ENCODE results near the gene CFH.
"Not testable (repeated sequence)": the region's sequence is repeated elsewhere in the genome, so short reads cannot be mapped to it uniquely, and the experiment has no call there.

CFH gene

DNA sequence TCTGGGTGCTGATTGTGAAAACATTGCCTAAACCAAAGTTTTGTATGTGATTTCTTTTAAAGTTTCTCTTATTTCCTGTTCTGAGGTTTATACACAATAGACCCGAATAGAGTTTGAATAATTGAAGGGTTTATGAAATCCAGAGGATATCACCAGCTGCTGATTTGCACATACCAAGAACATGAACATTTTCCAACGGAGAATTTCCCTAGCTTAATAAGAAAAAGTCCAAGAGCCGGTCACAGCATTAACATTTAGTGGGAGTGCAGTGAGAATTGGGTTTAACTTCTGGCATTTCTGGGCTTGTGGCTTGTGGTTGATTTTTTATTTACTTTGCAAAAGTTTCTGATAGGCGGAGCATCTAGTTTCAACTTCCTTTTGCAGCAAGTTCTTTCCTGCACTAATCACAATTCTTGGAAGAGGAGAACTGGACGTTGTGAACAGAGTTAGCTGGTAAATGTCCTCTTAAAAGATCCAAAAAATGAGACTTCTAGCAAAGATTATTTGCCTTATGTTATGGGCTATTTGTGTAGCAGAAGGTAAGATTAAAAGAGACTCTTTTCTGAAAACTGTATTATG lies at the start of gene CFH:
Gene CFH, plus strand, starts transcription at position 407 of the 579 bp plus-strand sequence. Its CDS starts 75 bp downstream, at position 482.
- no peak for DNase-seq (ENCODE audit: low read depth in 3 of 3)

DNA sequence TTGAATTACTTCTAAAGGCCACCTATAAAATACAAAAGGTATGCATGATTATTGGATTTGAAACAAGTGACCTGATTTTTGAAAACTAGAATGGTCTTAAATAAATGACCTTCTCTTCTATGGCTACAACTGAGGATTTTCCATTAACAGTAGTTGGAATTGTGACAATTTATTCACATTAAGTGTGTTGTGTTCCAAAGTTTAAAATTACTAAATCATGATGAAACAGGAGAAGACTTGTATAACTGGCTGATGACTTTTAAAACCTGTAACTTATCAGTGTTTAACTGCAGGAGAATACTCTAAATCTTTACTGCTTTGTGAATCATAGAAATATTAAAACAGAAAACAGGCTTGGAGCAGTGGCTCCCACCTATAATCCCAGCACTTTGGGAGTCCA lies 48.2 kb upstream of the CFH start:
- no peak for DNase-seq (ENCODE audit: low read depth in 3 of 3)

DNA sequence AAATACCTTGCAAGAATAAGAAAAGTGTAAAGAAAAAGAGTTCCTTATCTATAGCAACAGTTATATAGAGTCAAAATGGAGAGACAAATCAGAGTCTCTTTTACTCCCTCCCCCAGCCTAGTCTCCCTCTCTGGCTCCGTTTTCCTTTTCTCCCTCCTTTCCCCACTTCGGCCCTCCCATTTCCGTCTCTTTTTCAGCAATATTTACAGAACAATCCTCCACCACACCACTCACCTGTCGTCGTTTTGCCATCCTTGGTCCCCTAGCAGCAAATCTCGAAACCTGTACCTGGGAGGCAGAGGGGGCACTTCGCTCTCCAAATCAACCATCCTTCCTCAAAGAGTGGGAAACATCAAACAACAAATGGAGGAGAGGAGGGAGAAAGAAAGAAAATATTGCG lies 43.9 kb upstream of the CFH start:
- DNase-seq (ENCODE audit: low read depth in 3 of 3): no peak

DNA sequence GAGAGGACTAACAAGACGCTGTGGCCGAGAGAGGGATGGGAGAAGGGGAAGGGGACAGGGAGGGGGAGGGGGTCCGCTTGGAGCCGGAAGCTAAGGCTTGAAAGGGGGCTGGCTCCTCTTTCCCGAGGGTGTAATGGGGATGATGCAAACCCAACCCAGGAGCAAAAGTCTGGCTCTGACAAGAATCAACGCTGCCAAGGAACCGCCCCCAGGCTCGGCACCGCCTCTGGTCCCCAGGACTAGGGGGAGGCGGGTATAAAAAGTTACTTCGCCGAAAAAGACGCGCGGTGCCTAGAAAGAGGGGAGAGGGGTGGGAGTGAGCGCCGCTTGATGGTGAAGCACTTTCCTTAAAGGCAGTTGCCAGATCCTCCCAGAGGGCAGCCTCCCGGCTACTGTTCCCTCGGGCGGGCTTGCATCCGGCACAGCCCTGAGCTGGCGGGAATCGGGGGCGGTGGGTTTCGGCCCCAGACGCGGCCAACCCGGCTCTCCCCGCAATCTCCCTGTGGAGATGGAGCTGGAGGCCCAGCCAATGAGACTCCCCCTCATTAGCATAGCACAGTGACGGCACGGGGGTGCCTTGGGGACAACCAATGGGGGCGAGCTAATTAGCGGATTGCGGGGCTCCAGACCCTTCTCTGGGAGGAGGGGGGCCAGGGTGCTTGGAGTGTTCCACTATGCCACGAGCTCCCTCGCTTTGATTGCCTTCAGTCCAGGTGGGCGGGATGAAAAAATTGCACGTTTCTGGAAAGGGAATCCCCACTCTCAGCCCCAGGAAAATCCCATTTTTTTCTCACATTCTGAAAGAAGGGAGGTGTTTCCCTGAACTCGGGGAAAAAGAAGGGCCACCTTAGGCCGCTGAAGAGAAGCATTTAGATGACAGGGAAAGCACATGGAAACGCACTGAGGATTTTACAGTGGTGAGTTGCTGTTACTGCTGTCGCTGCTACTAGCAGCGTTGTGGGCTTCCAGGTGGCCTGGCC lies 43.2 kb upstream of the CFH start, which contains the start of gene KCNT2:
Gene KCNT2, minus strand, starts transcription at position 51 of the 980 bp plus-strand sequence. CDS start 131 bp downstream, outside the sequence.
- DNase-seq (ENCODE audit: low read depth in 3 of 3): peak in 1 of 3 donors; percentile 0

DNA sequence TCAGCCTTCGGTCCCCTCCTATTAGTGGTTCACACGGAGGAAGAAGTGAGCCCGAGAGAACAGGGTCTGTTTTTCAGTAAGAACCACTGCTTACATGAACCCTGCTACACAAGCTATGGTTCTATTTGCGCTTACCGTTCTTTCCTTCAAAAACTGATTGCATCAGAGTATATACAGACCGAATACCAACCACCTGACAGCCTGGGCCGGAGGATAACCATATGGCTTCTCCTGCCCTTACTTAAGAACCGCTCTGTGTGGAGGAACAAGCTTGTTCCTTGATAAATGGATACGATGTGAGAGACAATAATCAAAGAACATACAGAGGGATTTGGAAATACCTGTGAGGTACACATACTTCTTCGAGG lies 42.5 kb upstream of the CFH start:
- no peak for DNase-seq (ENCODE audit: low read depth in 3 of 3)

DNA sequence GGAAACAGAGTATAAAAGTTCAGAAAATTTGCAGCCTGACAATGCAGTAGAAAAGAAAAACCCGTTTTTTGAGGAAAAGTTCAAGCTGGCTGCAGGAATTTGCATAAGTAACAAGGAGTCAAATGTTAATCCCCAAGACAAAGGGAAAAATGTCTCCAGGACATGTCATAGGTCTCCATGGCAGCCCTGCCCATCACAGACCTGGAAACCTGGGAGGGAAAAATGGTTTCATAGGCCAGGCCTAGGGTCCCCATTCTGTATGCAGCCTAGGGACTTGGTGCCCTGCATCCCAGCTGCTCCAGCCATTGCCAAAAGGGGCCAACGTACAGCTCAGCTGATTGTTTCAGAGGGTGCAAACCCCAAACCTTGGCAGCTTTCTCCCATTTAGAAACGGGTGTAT lies 40.0 kb upstream of the CFH start:
- DNase-seq (ENCODE audit: low read depth in 3 of 3): no peak

DNA sequence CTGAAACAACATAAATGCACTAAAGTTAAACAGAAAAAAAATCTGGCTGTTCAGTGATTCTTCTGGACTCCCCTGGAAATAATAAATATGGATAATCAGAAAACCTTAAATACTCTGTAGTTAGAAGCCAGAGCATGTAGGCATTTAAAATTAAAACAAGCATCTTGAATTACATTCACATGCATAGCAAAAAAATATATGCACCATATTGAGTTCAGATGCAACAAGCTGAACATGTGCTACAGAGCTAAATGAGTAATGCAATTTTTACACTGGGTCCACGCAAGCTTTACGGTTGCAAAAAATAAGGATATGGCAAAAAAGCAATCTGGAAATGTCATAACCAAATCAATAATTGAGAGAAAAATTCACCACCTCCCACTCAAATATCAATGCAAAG lies 32.1 kb upstream of the CFH start:
- DNase-seq (ENCODE audit: low read depth in 3 of 3): no peak

DNA sequence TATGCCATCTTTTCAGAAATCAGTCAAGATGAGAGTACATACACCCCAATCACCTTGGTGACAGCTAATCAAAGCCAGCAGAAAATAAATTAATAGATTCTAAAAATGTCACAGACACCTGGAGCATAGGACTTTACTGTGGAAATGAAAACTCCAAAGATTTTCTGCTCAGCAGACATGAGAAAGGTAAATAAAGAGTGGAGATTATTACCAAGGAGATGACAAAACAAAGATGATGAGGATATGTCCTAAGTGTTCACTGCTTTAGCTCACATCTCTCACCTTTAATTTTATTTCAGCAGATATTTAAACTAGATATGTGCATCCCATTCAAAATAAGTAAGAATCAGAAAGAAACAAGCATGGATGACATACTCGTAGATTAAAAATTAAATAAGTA lies 28.8 kb upstream of the CFH start:
- no peak for DNase-seq (ENCODE audit: low read depth in 3 of 3)

DNA sequence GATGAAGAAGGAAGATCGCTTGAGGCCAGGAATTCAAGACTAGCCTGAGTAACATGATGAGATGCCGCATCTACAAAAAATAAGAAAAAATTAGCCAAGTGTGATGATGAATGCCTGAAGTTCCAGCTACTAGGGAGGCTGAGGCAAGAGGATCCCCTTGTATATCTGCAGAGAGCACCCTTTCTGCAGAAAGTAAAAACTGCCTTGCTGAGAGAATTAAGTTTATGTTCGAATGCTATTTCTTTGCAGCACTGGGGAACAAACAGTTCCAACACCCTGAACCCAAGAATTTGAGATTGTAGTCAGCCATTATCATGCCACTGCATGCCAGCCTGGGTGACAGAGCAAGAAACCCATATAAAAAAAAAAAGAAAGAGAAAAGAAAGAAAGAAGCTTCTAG lies 23.0 kb upstream of the CFH start:
- DNase-seq (ENCODE audit: low read depth in 3 of 3): no peak

DNA sequence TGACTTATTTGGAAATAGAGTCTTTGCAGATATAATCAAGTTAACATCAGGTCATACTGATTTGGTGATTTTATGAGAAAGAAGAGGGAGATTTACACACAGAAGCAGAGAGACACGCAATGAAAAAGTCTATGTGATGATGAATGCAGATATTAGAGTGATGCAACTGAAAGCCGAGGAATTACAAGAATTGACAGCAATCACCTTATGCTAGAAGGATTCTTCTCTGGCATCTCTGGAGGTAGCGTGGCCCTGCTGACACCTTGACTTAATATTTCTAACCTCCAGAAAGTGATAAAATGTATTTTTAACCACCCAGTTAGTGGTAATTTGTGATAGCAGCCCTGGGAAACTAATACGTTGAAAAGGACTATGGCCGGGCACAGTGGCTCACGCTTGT lies 14.2 kb upstream of the CFH start:
- no peak for DNase-seq (ENCODE audit: low read depth in 3 of 3)

DNA sequence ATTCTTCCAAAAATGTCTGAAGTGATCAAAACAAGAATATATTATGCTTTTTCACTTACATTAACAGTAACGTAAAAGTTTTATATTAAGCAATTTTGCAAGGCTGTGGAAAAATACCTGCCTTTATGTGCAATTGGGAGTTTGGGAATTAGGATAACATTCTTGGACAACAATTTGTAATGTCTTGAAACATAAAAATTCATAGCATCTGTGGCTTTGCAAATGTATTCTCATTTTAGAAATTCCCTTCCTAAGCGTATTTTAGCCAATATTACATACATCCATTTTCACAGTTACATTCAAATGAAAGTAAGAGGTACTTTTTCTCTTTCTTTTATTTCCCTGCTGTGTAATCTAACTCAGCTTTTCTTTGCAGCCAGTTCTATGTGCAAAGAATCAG lies 13.4 kb upstream of the CFH start:
- no peak for DNase-seq (ENCODE audit: low read depth in 3 of 3)

DNA sequence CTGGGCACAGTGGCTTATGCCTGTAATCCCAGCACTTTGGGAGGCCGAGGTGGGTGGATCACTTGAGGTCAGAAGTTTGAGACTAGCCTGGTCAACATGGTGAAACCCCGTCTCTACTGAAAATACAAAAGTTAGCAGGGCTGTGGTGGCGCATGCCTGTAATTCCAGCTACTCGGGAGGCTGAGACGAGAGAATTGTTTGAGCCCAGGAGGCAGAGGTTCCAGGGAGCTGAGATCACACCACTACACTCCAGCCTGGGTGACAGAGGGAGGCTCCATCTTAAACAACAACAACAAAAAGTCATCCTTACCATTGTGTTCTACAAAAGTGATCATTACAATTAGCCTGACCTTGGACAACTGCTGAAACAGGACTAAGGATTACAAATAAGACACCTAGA lies 12.6 kb upstream of the CFH start:
- not testable (repeated sequence) for DNase-seq (ENCODE audit: low read depth in 3 of 3)

DNA sequence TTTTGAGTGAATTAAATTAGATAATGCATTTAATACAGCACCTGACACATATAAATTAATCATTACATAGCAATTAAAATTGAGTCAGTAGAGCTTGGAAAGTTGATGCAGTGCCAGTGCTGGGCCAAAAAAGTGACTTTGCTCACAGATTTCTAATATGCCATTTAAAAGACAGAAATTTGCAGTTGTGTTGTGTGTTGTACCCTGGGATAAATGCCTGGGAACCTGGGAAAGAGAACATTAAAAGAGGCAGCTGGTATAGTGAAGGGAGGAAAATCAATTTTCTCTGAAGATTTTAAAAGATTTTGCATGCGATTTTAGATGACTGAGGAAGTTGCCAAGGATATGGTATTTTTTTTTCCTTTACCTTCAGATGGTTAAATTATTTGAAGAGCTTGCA lies 10.9 kb upstream of the CFH start:
- no peak for DNase-seq (ENCODE audit: low read depth in 3 of 3)

DNA sequence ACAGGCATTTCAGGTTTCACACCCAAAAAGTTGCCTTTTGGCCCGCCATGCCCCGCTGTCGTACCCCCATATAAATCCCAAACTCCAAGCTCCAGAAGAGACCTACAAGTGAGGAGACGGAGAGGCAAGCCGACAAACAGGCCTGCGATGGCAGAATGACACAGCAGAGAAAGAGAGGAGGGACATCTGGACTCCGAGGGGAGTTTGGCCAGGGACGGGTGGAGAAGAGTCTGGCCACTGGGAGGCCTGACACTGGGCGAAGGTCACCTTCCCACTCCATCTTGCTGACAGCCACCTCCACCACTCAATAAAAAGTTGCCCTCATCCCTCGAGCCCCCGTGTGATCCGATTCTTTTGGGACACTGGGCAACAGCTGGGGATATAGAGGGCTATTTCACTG lies 1.9 kb upstream of the CFH start:
- DNase-seq (ENCODE audit: low read depth in 3 of 3): no peak

DNA sequence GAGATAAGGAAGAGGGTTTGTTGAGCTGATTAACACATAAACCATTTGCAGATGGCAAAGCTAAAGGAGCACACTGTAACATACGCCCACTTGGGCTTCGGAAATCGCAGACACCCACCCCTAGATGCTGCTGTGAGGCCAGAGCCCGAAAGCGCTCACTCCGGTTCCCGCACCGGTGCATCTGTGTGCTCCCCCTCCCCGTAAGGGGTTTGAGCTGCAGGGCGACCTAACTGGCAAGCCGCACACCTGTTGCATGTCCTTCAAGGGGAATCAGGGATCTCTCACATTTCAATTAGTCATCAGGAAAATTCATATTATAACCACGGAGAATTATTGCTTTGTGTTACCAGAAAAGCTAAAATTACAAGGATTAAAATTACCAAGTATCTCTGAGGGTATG lies 1.4 kb upstream of the CFH start:
- no peak for DNase-seq (ENCODE audit: low read depth in 3 of 3)

DNA sequence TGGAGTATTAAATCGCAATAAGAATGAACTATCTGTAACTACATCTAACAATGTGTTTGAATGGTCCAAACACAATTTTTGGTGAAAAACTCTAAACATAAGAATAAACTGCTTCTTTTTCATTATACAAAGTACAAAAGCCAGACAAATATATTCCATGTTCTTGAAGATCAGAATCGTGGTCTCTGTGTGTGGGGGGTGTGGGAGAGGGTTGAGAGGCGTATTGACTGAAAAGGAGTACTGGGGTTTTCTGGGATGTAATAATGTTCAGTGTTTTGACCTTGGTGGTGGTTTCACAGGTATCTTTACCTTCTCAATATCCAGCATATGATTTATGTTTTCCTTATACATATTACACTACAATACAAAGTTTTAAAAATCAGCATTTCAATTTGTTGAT lies 764 bp upstream of the CFH start:
- no peak for DNase-seq (ENCODE audit: low read depth in 3 of 3)

DNA sequence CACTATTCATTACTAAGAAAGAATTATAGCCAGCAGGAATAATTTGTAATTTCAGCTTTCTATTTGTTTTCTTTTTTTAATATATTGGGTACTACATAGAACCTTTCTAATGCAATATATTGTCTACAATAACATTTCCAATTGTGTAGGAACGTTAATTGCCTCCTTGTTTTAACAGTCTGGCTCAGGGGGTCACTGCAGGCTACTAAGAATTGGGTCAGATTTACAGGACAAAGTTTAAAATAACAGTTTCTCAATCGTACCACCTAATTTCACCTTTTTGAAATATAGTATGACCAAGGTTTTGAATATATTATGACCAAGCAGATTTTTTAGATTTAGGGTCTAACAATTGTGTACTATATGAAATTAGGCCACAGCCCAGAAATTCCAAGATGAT lies 2.4 kb downstream of the CFH start:
- no peak for DNase-seq (ENCODE audit: low read depth in 3 of 3)

DNA sequence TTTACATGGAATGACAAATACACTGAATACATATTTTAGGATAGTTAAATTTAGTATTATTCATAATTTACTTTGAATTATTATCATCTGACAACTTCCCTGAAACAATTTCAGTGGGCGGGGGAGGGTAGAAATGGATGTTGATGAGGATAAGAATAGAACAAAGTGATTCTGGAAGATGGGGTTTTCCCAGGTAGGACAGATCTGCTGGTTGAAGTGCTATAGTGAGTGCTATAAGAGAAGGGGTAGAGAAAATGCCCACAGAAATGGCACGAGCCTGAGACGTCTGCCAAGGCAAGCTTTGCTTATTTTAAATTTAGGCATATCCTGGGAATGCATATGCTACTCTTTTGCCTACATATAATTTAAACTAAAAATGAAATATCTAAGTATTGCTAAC lies 3.2 kb downstream of the CFH start:
- no peak for DNase-seq (ENCODE audit: low read depth in 3 of 3)

DNA sequence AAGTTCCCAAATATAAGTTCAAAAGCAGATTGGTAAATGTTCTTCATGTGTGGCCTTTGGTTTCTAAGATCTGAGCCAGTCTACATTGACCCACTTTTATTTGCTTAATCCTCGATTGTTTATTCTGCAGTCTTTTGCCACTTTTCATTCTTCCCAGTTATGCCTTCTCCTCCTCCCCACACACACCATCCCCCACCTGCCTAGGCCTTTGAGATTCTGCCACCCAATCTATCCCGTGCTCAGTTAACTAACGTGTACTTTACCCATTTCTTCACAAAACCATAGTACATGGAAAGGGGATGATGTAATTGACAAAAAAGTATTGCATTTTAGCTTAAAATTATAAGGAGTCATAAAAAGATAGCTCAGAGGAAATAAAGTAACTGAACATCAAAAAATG lies 3.7 kb downstream of the CFH start:
- no peak for DNase-seq (ENCODE audit: low read depth in 3 of 3)

DNA sequence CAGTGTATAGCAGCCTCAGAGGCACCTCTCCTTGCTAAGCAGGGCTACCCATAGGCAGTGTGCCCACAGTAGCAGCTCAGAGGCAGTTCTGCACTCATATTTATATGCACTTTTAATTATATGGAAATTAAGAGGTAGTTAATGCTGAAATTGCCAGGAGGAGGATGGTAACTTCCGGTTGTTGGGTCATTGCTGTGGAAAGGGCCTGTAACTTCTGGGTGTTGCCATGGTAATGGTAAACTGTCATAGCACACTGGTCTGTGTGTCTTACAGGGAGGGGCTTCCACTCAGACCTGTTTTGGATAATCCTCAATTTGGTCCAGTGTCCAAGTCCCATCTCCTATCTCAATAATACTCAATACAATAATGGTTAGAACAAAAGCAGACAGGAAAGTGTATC lies 7.6 kb downstream of the CFH start:
- DNase-seq (ENCODE audit: low read depth in 3 of 3): no peak

DNA sequence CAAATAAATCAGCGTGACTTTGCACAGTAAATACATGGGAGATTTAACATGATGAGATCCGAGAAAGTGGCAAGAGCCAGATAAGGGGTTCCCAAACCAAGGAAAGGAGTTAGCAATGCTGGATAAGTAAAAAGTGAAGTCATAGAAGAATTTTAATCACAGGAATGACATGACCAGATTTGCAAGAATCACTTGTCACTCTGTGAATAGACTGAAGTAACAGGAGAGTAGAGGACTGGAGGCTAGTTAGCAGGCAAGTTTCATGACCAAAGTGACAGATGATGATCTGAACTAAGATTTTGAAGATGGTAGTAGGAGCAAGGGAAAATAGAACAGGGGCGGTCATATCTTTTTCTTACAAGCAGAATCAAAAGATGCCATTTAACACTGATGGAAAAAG lies 8.4 kb downstream of the CFH start:
- no peak for DNase-seq (ENCODE audit: low read depth in 3 of 3)

DNA sequence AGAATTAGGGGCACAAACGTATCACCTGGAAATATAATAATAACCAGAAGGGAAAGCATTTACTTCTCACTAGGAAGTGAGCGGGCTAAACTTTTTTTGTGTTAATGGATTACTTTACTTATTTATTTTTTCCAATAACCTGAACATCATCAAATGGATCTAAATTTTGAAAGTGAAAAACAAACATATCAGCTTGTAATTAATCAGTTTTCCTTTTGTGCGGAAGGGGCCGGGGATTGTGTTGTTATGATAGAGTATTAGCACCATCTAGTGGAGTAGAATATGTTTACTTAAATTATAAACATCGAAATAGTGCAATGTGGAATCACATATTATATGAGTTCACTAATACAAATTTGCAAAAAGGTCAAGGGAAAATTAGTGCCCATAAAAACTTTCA lies 9.0 kb downstream of the CFH start:
- no peak for DNase-seq (ENCODE audit: low read depth in 3 of 3)

DNA sequence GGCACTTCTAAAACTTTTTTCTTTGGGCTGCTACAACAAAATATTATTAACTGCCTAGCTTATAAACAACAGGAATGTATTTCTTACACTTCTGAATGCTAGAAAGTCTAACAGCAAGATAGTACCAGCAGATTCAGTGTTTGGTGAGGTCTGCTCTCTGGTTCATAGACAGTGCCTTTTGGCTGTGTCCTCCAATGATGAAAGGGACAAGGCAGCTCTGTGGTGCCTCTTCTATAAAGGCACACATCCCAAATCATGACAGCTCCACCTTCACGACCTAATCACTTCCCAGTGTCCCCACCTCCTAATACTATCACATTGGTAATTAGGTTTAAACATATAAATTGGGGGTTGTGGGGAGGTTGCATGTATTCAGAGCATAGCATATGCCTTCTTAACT lies 9.5 kb downstream of the CFH start:
- no peak for DNase-seq (ENCODE audit: low read depth in 3 of 3)
